B cell (primary cell): ENCODE data around the gene TRAF3.

Experiments
- CTCF ChIP-seq: fragments of 200-600 bp; IDR thresholded peaks from one replicate; pipeline ENCODE4 v1.8.0; 2022; ENCODE audit warnings: antibody characterized with exemption, mild to moderate bottlenecking
- EZH2 ChIP-seq: IDR thresholded peaks from 2 replicates; pipeline ENCODE4 v1.6.1; 2012; ENCODE audit warnings: borderline replicate concordance, low read depth, mild to moderate bottlenecking, moderate library complexity, low read length; ENCODE audit not compliant: insufficient read depth, poor library complexity, severe bottlenecking

- TF ChIP-seq CTCF (no peak), EZH2 (no peak)
Observed at GRCh38 chr14:102782974-102783373, 5.7 kb downstream of the TRAF3 start.
